ENCODE data around the gene MPP1. TPM values are rescaled to one million over a fixed set of nuclear protein-coding genes. Genes with fewer than 3 reads are reported as not detected.
A peak's percentile ranks its signal among the peaks of the same experiment; 100 is the strongest.

MPP1 gene
- total RNA-seq, 4 donors from 2014 or later = 11.3 to 19.9 (median 15.9) TPM

DNA sequence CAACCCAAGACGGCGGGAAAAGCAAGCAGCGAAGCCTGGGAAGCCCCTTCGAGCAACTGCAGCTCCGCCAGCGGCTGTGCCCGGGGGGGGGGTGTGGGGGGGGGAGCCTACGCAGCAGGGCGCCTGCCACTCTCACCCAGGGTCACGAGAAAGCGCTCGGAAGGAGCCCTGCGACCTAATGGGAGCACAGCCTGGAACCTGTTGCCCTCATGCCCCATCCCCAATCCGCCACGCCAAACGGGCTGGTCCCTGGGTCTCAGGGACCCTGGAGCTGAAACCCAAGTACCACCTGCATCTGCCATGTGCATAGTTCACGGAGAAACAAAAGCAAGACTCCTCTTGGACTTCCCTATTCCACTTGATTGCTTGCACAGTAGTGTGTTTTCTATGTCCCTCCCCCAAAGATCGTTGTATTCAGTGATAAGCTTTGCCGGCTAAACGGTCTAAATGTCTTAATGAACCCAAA lies 54.0 kb downstream of the MPP1 start:
- intact Hi-C loops (cut with DNase I; ENCODE audit: low total_unique reads) (loop anchor here (2.0 kb wide), 1 partner anchor 20 kb away; no protein-coding TSS in a partner anchor), in situ Hi-C loops (cut with MboI; ENCODE audit: low sequenced_read_pairs in 4 of 4) (no loop called here)
- DNase-seq (no peak), ATAC-seq (peak in 1 of 2 donors; percentile 10)
- H3K9me3 ChIP-seq = no peaks in the 10 kb centered on the region
- TF ChIP-seq POLR2A (IDR thresholded peaks at IDR 0.05) = no peak
- TF ChIP-seq, protein P1, sequence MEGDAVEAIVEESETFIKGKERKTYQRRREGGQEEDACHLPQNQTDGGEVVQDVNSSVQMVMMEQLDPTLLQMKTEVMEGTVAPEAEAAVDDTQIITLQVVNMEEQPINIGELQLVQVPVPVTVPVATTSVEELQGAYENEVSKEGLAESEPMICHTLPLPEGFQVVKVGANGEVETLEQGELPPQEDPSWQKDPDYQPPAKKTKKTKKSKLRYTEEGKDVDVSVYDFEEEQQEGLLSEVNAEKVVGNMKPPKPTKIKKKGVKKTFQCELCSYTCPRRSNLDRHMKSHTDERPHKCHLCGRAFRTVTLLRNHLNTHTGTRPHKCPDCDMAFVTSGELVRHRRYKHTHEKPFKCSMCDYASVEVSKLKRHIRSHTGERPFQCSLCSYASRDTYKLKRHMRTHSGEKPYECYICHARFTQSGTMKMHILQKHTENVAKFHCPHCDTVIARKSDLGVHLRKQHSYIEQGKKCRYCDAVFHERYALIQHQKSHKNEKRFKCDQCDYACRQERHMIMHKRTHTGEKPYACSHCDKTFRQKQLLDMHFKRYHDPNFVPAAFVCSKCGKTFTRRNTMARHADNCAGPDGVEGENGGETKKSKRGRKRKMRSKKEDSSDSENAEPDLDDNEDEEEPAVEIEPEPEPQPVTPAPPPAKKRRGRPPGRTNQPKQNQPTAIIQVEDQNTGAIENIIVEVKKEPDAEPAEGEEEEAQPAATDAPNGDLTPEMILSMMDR (IDR thresholded peaks at IDR 0.05 in 4 of 5, conservative IDR thresholded peaks at IDR 0.05 in 1 of 5) = no peak
- no peaks in the 10 kb centered on the region for H3K4me1 ChIP-seq
- peak overlapping the region; percentile 28 to 59 (median 41) for H3K4me3 ChIP-seq
- H3K27me3 ChIP-seq = peaks cover 0 to 7% (median 0%) of the 10 kb centered on the region in 3 donors
- peak overlapping the region in 3 of 4 donors; percentile 38 to 51 (median 47) for H3K27ac ChIP-seq
- H3K36me3 ChIP-seq = no peaks in the 10 kb centered on the region

DNA sequence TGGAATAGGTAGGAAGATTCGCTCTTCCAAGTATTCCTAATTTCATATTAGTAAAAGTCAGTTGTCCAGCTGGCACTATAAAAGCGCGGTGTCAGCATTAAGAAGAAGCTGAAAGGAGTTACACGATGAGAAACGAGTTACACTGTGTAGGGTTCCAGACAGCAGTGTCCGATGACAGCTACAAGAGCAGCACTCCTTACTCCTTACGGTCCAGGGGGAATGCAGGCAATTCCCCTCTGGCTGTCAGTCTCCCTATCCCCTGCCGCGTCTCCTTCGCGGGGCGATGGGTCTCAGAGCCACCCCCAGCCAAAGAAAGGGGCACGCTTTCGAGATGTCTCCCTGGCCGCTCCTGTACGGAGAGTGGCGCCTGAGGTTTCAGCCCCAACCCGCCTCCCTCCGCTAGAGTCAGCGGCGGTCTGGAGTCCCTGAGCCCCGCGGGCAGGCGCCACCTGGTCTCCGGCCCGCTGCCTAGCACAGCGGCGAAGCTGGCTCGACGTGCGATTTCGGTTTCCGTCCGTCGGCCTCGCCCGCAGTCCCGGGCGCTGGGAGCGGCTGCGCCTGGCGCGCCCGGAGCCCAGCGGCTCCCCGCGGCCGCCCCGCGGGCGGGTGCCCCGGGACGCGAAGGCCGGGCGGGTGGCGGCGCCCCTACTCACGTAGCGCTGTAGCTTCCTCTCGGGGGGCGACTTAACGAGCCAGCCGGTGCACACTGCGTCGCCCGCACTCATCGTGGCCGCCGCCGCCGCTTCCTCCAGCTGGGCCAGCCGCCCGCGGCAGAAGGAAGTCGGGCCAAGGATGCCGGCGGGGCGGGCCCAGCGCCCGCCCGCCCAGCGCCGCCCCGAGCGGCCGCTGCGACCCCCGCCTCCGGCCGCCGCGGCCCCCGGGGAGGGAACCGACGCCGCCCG lies 54.7 kb downstream of the MPP1 start, which contains the start of gene GAB3:
Gene GAB3, minus strand, starts transcription at position 777 of the 902 bp plus-strand sequence. Its CDS starts 52 bp downstream, at position 725.
- in situ Hi-C loops (cut with MboI; ENCODE audit: low sequenced_read_pairs in 4 of 4) (no loop called here), intact Hi-C loops (cut with DNase I; ENCODE audit: low total_unique reads) (loop anchor here (2.0 kb wide), 1 partner anchor 20 kb away; no protein-coding TSS in a partner anchor)
- ATAC-seq (peak; percentile 49 to 53), DNase-seq (no peak)
- H3K36me3 ChIP-seq = no peaks in the 10 kb centered on the region
- no peaks in the 10 kb centered on the region for H3K4me1 ChIP-seq
- peak within 1 kb of the TSS; percentile 47 to 60 (median 59) for H3K4me3 ChIP-seq
- no peaks in the 10 kb centered on the region for H3K9me3 ChIP-seq
- H3K27ac ChIP-seq = peak within 1 kb of the TSS; percentile 63 to 69 (median 67)
- H3K27me3 ChIP-seq = peaks cover 0 to 7% (median 0%) of the 10 kb centered on the region in 3 donors
- TF ChIP-seq, protein P1 (IDR thresholded peaks at IDR 0.05 in 4 of 5, conservative IDR thresholded peaks at IDR 0.05 in 1 of 5) = no peak
- TF ChIP-seq POLR2A (IDR thresholded peaks at IDR 0.05) = no peak

GRCh38 chrX:154749856-154750255 lies 55.4 kb downstream of the MPP1 start:
- Histone ChIP-seq H3K4me1 (no peaks in the 10 kb centered on the region), H3K36me3 (no peaks in the 10 kb centered on the region), H3K27ac (peak overlapping the region in 3 of 4 donors; percentile 65 to 69 (median 69)), H3K9me3 (no peaks in the 10 kb centered on the region), H3K27me3 (peaks cover 0 to 7% (median 0%) of the 10 kb centered on the region in 3 donors), H3K4me3 (peak overlapping the region; percentile 47 to 60 (median 59))
- TF ChIP-seq, protein P1 (IDR thresholded peaks at IDR 0.05 in 4 of 5, conservative IDR thresholded peaks at IDR 0.05 in 1 of 5) = no peak
- TF ChIP-seq POLR2A (IDR thresholded peaks at IDR 0.05) = no peak
- DNase-seq = no peak
- ATAC-seq = no peak
- intact Hi-C loops (cut with DNase I; ENCODE audit: low total_unique reads) (loop anchor here (2.0 kb wide), 1 partner anchor 19 kb away; no protein-coding TSS in a partner anchor), in situ Hi-C loops (cut with MboI; ENCODE audit: low sequenced_read_pairs in 4 of 4) (no loop called here)

DNA sequence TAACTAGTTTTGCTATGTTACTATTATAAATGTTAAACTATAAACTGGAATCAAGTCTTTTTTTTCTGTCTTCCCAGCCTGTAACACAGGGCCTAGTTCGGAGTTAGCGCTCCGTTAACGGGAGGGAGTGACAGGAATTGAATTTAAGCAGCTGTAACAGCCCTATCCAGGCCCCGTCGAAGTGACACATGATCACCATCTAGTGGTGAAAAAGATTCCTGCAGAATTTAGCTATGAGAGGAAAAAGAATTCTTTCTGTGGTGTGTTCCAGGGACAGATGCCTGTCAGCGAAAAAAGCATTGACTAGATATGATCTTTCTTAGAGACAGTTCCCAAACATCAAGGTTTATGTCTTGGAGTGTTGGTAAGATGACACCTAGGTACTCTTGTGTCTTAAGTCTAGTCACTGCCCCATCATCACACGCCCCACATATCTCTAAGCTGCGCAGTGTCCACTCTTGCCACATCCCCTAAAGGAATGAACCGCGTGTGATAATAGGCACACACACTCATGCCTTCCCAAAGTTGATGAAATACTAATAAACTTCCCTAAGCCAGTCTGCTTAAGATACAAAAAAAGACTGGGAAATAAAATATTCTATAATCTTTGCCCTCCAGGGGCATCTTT lies 56.5 kb downstream of the MPP1 start:
- intact Hi-C loops (cut with DNase I; ENCODE audit: low total_unique reads) = no loop called here
- in situ Hi-C loops (cut with MboI; ENCODE audit: low sequenced_read_pairs in 4 of 4) = no loop called here
- peak overlapping the region in 2 of 4 donors; percentile 3 to 43 for H3K27ac ChIP-seq
- H3K9me3 ChIP-seq = no peaks in the 10 kb centered on the region
- DNase-seq (no peak), ATAC-seq (peak; percentile 76 to 82)
- H3K4me1 ChIP-seq = no peaks in the 10 kb centered on the region
- H3K36me3 ChIP-seq = no peaks in the 10 kb centered on the region
- peaks cover 0 to 7% (median 0%) of the 10 kb centered on the region in 3 donors for H3K27me3 ChIP-seq
- no peak for TF ChIP-seq POLR2A (IDR thresholded peaks at IDR 0.05)
- TF ChIP-seq, protein P1 (IDR thresholded peaks at IDR 0.05 in 4 of 5, conservative IDR thresholded peaks at IDR 0.05 in 1 of 5) = peak; percentile 31 to 76 (median 63)
- no peak overlapping the region for H3K4me3 ChIP-seq
